HepG2 (cell line): ENCODE data around the gene PPP3R1. TPM values are rescaled to one million over a fixed set of nuclear protein-coding genes. Genes with fewer than 3 reads are reported as not detected.

Source experiments
- POLR2A ChIP-seq, 2 experiments: IDR thresholded peaks; 2 replicates each; pipeline ENCODE4 v1.6.1; 2011; ENCODE audit warnings: low read depth in 2 of 2, low read length in 2 of 2, mild to moderate bottlenecking in 1 of 2, moderate library complexity in 1 of 2; ENCODE audit not compliant: insufficient read depth in 1 of 2
- SMARCC2 ChIP-seq: fragments of 450-650 bp; IDR thresholded peaks from 2 replicates; pipeline ENCODE4 v1.6.1; 2017; ENCODE audit warnings: antibody characterized with exemption, mild to moderate bottlenecking
- SMC3 ChIP-seq: IDR thresholded peaks from 2 replicates; pipeline ENCODE4 v1.6.1; 2011; ENCODE audit warnings: low read length, improper control_type of control experiment
- ZBTB3 ChIP-seq: sonication (generic); formaldehyde crosslinking; IDR thresholded peaks from 2 replicates; pipeline ENCODE4 v1.4.0; 2020; ENCODE audit warnings: low read depth, mild to moderate bottlenecking, moderate library complexity, missing genetic modification reagents, borderline replicate concordance
- ZNF235 ChIP-seq: sonication (generic); formaldehyde crosslinking; IDR thresholded peaks from 2 replicates; pipeline ENCODE4 v1.8.1; 2023; ENCODE audit warnings: mild to moderate bottlenecking, missing genetic modification reagents, borderline replicate concordance
- ZNF83 ChIP-seq: sonication (generic); formaldehyde crosslinking; IDR thresholded peaks from 2 replicates; pipeline ENCODE4 v1.4.0; 2020; ENCODE audit warnings: missing genetic modification reagents, mild to moderate bottlenecking, borderline replicate concordance
- polyA plus RNA-seq, 8 experiments: library from polyadenylated mRNA; depleted of rRNA in 3 of 8; stranded (reverse) in 7 of 8; unstranded in 1 of 8; fragments of >200 nt; fragmentation: Illumina TruSeq in 4 of 8; extraction: Trizol in 4 of 8; gene quantifications; 2 replicates each; pipeline versions ENCODE4 v1.2.1 to v1.2.3, GENCODE V29; 2011 to 2016; ENCODE audit warnings: low read depth in 4 of 8, missing spikeins in 1 of 8, mixed read lengths in 1 of 8; ENCODE audit not compliant: insufficient read depth in 1 of 8
- total RNA-seq, 5 experiments: library from RNA; depleted of rRNA; stranded (reverse); fragments of >200 nt; fragmentation: Illumina TruSeq; extraction: Trizol; gene quantifications; 2 replicates each; pipeline ENCODE4 v1.2.3, GENCODE V29; 2016; ENCODE audit warnings: low read depth in 1 of 5
- TF ChIP-seq, protein P1 (sequence below): IDR thresholded peaks from 2 replicates; pipeline ENCODE4 v1.6.1; 2016; ENCODE audit warnings: low read depth
- TF ChIP-seq, protein P2 (sequence below): sonication (generic); formaldehyde crosslinking; IDR thresholded peaks from 2 replicates; pipeline ENCODE4 v1.4.0; 2020; ENCODE audit warnings: missing genetic modification reagents
- TF ChIP-seq, protein P3 (sequence below): sonication (generic); formaldehyde crosslinking; IDR thresholded peaks from 2 replicates; pipeline ENCODE4 v1.4.0; 2020; ENCODE audit warnings: missing genetic modification reagents

PPP3R1 gene
- total and polyA plus RNA-seq, 2 of the 13 experiments (the other 11 are each of a cell fraction or from before 2014, with no cell fraction given): 11.6 to 25.7 TPM

DNA sequence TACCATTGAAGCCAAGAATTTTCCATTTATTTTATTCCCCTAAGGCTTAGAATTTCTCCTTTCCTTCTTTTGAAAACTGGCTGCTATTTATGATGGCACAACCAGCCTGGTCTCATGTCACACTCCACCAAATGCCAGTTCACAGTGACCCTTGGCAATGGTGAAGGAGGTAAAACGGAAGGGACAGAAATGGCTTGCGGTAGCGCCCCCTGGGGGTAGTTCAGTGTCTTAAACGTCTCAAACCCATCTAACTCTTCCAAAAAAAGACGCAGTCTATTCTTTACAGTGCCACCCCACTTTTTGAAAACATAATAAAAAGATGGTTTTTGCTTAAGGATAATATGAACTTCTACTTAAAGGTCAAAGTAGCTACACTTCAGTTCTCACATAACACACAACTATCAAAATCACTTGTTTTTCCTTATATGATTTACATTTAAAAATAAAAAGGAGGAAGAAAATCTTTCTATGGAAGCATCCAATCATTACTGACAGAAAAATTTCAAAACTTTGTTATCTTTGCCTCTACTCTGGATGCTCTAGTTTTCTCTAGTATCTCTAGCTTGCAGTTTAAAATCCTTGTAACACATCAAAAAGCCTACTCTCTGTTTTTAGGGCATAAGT lies 66.7 kb downstream of the PPP3R1 start (continued):
- TF ChIP-seq, protein P1, sequence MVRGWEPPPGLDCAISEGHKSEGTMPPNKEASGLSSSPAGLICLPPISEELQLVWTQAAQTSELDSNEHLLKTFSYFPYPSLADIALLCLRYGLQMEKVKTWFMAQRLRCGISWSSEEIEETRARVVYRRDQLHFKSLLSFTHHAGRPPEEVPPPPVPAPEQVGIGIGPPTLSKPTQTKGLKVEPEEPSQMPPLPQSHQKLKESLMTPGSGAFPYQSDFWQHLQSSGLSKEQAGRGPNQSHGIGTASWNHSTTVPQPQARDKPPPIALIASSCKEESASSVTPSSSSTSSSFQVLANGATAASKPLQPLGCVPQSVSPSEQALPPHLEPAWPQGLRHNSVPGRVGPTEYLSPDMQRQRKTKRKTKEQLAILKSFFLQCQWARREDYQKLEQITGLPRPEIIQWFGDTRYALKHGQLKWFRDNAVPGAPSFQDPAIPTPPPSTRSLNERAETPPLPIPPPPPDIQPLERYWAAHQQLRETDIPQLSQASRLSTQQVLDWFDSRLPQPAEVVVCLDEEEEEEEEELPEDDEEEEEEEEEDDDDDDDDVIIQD (CRISPR knock-in tag): 0 out of 2 replicates have a peak, but pooled peaks have one; percentile 65
- TF ChIP-seq, protein P2, sequence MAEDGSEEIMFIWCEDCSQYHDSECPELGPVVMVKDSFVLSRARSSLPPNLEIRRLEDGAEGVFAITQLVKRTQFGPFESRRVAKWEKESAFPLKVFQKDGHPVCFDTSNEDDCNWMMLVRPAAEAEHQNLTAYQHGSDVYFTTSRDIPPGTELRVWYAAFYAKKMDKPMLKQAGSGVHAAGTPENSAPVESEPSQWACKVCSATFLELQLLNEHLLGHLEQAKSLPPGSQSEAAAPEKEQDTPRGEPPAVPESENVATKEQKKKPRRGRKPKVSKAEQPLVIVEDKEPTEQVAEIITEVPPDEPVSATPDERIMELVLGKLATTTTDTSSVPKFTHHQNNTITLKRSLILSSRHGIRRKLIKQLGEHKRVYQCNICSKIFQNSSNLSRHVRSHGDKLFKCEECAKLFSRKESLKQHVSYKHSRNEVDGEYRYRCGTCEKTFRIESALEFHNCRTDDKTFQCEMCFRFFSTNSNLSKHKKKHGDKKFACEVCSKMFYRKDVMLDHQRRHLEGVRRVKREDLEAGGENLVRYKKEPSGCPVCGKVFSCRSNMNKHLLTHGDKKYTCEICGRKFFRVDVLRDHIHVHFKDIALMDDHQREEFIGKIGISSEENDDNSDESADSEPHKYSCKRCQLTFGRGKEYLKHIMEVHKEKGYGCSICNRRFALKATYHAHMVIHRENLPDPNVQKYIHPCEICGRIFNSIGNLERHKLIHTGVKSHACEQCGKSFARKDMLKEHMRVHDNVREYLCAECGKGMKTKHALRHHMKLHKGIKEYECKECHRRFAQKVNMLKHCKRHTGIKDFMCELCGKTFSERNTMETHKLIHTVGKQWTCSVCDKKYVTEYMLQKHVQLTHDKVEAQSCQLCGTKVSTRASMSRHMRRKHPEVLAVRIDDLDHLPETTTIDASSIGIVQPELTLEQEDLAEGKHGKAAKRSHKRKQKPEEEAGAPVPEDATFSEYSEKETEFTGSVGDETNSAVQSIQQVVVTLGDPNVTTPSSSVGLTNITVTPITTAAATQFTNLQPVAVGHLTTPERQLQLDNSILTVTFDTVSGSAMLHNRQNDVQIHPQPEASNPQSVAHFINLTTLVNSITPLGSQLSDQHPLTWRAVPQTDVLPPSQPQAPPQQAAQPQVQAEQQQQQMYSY (CRISPR knock-in tag): no peak
- TF ChIP-seq ZNF235 (CRISPR knock-in tag): no peak
- TF ChIP-seq SMC3: peak; percentile 28; the same call in 1 of the 2 replicates
- TF ChIP-seq POLR2A (IDR thresholded peaks at IDR 0.05; ENCODE audit: insufficient read depth in 1 of 2, low read depth in 2 of 2, low read length in 2 of 2): no peak
- TF ChIP-seq ZBTB3: no peak
- no peak for TF ChIP-seq SMARCC2
- TF ChIP-seq, protein P3, sequence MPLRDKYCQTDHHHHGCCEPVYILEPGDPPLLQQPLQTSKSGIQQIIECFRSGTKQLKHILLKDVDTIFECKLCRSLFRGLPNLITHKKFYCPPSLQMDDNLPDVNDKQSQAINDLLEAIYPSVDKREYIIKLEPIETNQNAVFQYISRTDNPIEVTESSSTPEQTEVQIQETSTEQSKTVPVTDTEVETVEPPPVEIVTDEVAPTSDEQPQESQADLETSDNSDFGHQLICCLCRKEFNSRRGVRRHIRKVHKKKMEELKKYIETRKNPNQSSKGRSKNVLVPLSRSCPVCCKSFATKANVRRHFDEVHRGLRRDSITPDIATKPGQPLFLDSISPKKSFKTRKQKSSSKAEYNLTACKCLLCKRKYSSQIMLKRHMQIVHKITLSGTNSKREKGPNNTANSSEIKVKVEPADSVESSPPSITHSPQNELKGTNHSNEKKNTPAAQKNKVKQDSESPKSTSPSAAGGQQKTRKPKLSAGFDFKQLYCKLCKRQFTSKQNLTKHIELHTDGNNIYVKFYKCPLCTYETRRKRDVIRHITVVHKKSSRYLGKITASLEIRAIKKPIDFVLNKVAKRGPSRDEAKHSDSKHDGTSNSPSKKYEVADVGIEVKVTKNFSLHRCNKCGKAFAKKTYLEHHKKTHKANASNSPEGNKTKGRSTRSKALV (CRISPR knock-in tag): no peak
- TF ChIP-seq ZNF83 (CRISPR knock-in tag): no peak
